ENCODE measurements around the gene LIPC. TPM values are rescaled to one million over a fixed set of nuclear protein-coding genes. Genes with fewer than 3 reads are reported as not detected.

LIPC gene
- polyA plus RNA-seq, 2 of the 4 experiments (the other 2 are of a cell fraction), result 0.13 to 0.30 TPM

- H3K27ac ChIP-seq, result peak overlapping the region; percentile 92 to 93
- FAIRE-seq (peak; percentile 28), DNase-seq (ENCODE audit: low read depth in 1 of 2, low spot score in 1 of 2) (peak in 1 of 2 experiments; percentile 48), ATAC-seq (no peak)
- ChIA-PET POLR2A (interaction anchor here (1.2 to 1.5 kb wide), 3 partner anchors 31 to 329 kb away, joined by 3 to 6 read pairs (median 4); partner anchors contain the start of gene MINDY2), CTCF (interaction anchor here (0.6 to 2.4 kb wide), 10 partner anchors 16 to 412 kb away, joined by 3 to 10 read pairs (median 3); no protein-coding TSS in a partner anchor)
- 27% methylated on average over 4 of the region's 4 CpGs for WGBS (ENCODE audit: missing lambda C conversion rate)
- TF ChIP-seq GATA3 (IDR thresholded peaks at IDR 0.05; ENCODE audit: borderline replicate concordance) (peak; percentile 58; the same call in 1 of the 2 replicates), ESRRA (IDR thresholded peaks at IDR 0.05; ENCODE audit: borderline replicate concordance, low read length) (no peak), MAFK (IDR thresholded peaks at IDR 0.05; ENCODE audit: partially characterized antibody) (peak; percentile 68), FOSL2 (IDR thresholded peaks at IDR 0.05) (no peak), FOSL2 (CRISPR knock-in tag; IDR thresholded peaks at IDR 0.05) (peak; percentile 68), MAX (IDR thresholded peaks at IDR 0.05) (0 out of 2 replicates have a peak, but pooled peaks have one; percentile 25)
- no peaks in the 10 kb centered on the region for H3K9me3 ChIP-seq
- H3K4me2 ChIP-seq, result peak overlapping the region; percentile 89
- no peak overlapping the region for H3K4me3 ChIP-seq
- peaks cover 69% of the 10 kb centered on the region for H3K4me1 ChIP-seq
These were observed 10.3 kb downstream of the LIPC start for GRCh38 chr15:58442122-58442521.

GRCh38 chr15:58443308-58443707, 11.5 kb downstream of the LIPC start:
- H3K27ac ChIP-seq, result peak overlapping the region; percentile 92 to 93
- 95% methylated on average over 4 of the region's 4 CpGs for WGBS (ENCODE audit: missing lambda C conversion rate)

GRCh38 chr15:58444056-58444455, 12.3 kb downstream of the LIPC start:
- Histone ChIP-seq H3K4me3 (no peak overlapping the region), H3K4me2 (no peak overlapping the region), H3K9me3 (no peaks in the 10 kb centered on the region), H3K27ac (peak overlapping the region; percentile 37 to 92; a peak in 5 of 6 replicates), H3K4me1 (peaks cover 52% of the 10 kb centered on the region)
- no peak for FAIRE-seq
- DNase-seq (ENCODE audit: low read depth in 1 of 2, low spot score in 1 of 2), result no peak
- ChIA-PET POLR2A (interaction anchor here (1.1 kb wide), 1 partner anchor 25 kb away, joined by 4 read pairs; no protein-coding TSS in a partner anchor), CTCF (interaction anchor here (0.6 kb wide), 1 partner anchor 757 kb away, joined by 6 read pairs; no protein-coding TSS in a partner anchor)
- 75% methylated on average over 7 of the region's 7 CpGs for WGBS (ENCODE audit: missing lambda C conversion rate)
- ATAC-seq, result no peak
- no peak for TF ChIP-seq HOXA7 (CRISPR knock-in tag; IDR thresholded peaks at IDR 0.05)
- TF ChIP-seq REST (IDR thresholded peaks at IDR 0.05), result no peak
- TF ChIP-seq CBX2 (IDR thresholded peaks at IDR 0.05; ENCODE audit: borderline replicate concordance, low read depth), result no peak
- TF ChIP-seq ESRRA (IDR thresholded peaks at IDR 0.05; ENCODE audit: borderline replicate concordance, low read length), result no peak
- TF ChIP-seq RAD21 (conservative IDR thresholded peaks at IDR 0.05 in 1 of 2, IDR thresholded peaks at IDR 0.05 in 1 of 2), result no peak
- TF ChIP-seq JUN (IDR thresholded peaks at IDR 0.05), result no peak
- TF ChIP-seq ATOH8 (CRISPR knock-in tag; IDR thresholded peaks at IDR 0.05; ENCODE audit: low read depth), result no peak
- TF ChIP-seq PBX3 (IDR thresholded peaks at IDR 0.05), result no peak
- TF ChIP-seq NR3C1 (IDR thresholded peaks at IDR 0.05), result no peak
- no peak for TF ChIP-seq JUNB (IDR thresholded peaks at IDR 0.05)
- TF ChIP-seq KDM5A (IDR thresholded peaks at IDR 0.05), result no peak
- no peak for TF ChIP-seq FOSL2 (IDR thresholded peaks at IDR 0.05)
- TF ChIP-seq FOSL2 (CRISPR knock-in tag; IDR thresholded peaks at IDR 0.05), result no peak
- TF ChIP-seq PHF8 (IDR thresholded peaks at IDR 0.05; ENCODE audit: borderline replicate concordance, low read depth), result no peak
- no peak for TF ChIP-seq CBX8 (IDR thresholded peaks at IDR 0.05)
- TF ChIP-seq FOSB (CRISPR knock-in tag; IDR thresholded peaks at IDR 0.05), result no peak
- no peak for TF ChIP-seq EHMT2 (IDR thresholded peaks at IDR 0.05; ENCODE audit: low read depth)
- TF ChIP-seq HEYL (CRISPR knock-in tag; IDR thresholded peaks at IDR 0.05), result no peak
- no peak for TF ChIP-seq RNF2 (IDR thresholded peaks at IDR 0.05; ENCODE audit: borderline replicate concordance, low read depth)

More at GRCh38 chr15:58443308-58443707, 11.5 kb downstream of the LIPC start:
- ATAC-seq (no peak), FAIRE-seq (no peak), DNase-seq (ENCODE audit: low read depth in 1 of 2, low spot score in 1 of 2) (no peak)
- H3K9me3 ChIP-seq, result no peaks in the 10 kb centered on the region
- no peak overlapping the region for H3K4me3 ChIP-seq
- H3K4me2 ChIP-seq, result no peak overlapping the region
- ChIA-PET CTCF (interaction anchor here (2.3 kb wide), 1 partner anchor 23 kb away, joined by 5 read pairs; no protein-coding TSS in a partner anchor), POLR2A (interaction anchor here (1.1 kb wide), 1 partner anchor 26 kb away, joined by 4 read pairs; no protein-coding TSS in a partner anchor)
- peaks cover 58% of the 10 kb centered on the region for H3K4me1 ChIP-seq
- TF ChIP-seq MAFK (IDR thresholded peaks at IDR 0.05; ENCODE audit: partially characterized antibody) (no peak), TFCP2L1 (CRISPR knock-in tag; IDR thresholded peaks at IDR 0.05) (no peak), NR3C1 (IDR thresholded peaks at IDR 0.05) (no peak), HEYL (CRISPR knock-in tag; IDR thresholded peaks at IDR 0.05) (no peak), SMC3 (IDR thresholded peaks at IDR 0.05) (no peak), CHD4 (IDR thresholded peaks at IDR 0.05; ENCODE audit: borderline replicate concordance) (no peak), BHLHE40 (IDR thresholded peaks at IDR 0.05; ENCODE audit: low read depth, low read length) (no peak), HOXB13 (CRISPR knock-in tag; IDR thresholded peaks at IDR 0.05; ENCODE audit: low read depth) (no peak)
